GM12891 (cell line): ENCODE results near the gene RHEB.

Experiments
- POLR2A ChIP-seq: IDR thresholded peaks from 2 replicates; pipeline ENCODE4 v1.6.1; 2011; ENCODE audit warnings: low read depth, low read length, control low read depth
- POLR2AphosphoS5 ChIP-seq: IDR thresholded peaks from 2 replicates; pipeline ENCODE4 v1.6.1; 2011; ENCODE audit warnings: low read depth, low read length, control low read depth
- POU2F2 ChIP-seq: IDR thresholded peaks from 2 replicates; pipeline ENCODE4 v1.6.1; 2011; ENCODE audit warnings: low read depth, mild to moderate bottlenecking, control low read depth, low read length, moderate library complexity
- SPI1 ChIP-seq: IDR thresholded peaks from 2 replicates; pipeline ENCODE4 v1.6.1; 2011; ENCODE audit warnings: low read depth, low read length, control low read depth

DNA sequence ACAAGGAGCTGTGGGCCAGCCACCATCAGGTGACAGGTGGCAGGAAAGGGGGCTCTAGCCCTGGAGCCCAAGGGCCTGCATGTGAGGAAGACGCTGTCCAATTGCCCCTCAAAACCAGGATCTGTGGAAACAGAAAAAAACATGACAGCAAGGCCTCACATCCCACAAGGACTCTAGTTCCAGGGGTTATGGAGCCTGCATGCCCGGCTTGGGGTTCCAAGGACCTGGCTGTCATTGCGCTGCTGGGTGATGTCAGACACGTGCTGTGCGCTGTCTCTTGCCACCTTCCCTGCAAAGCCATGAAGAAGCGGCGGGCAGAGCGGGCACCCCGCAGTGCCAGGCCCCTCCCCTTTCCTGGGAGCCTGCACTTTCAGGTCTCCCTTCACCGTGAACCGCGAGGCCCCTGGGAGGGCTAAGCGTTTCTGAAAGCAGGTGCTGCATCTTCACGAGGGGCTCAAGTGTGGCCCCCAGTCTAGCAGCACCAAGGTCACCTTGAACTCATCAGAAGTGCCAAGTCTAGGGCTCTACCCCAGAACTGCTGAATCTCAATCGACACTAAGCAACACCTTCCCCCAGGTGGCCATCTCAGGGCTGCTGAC is 64.7 kb downstream of the RHEB start:
- TF ChIP-seq POLR2AphosphoS5 (no peak), SPI1 (no peak), POLR2A (no peak), POU2F2 (no peak)
